ENCODE measurements around the gene TMEM245.
"Not testable (repeated sequence)": the region's sequence is repeated elsewhere in the genome, so short reads cannot be mapped to it uniquely, and the experiment has no call there.

Gene TMEM245

GRCh38 chr9:109062543-109062942 is 57.2 kb downstream of the TMEM245 start:
- no peak for DNase-seq (ENCODE audit: low read depth)

- no peak for DNase-seq (ENCODE audit: low read depth)
Observed at GRCh38 chr9:109060191-109060590, 59.6 kb downstream of the TMEM245 start.

- not testable (repeated sequence) for DNase-seq (ENCODE audit: low read depth)
Observed at GRCh38 chr9:109053121-109053520, 66.6 kb downstream of the TMEM245 start.

GRCh38 chr9:109052416-109052815 is 67.3 kb downstream of the TMEM245 start:
- DNase-seq (ENCODE audit: low read depth): peak; percentile 28

- no peak for DNase-seq (ENCODE audit: low read depth)
Observed at GRCh38 chr9:109051733-109052132, 68.0 kb downstream of the TMEM245 start.

- no peak for DNase-seq (ENCODE audit: low read depth)
Observed at GRCh38 chr9:109050444-109050843, 69.3 kb downstream of the TMEM245 start.

GRCh38 chr9:109048822-109049221 is 70.9 kb downstream of the TMEM245 start:
- no peak for DNase-seq (ENCODE audit: low read depth)

- no peak for DNase-seq (ENCODE audit: low read depth)
Observed at GRCh38 chr9:109047259-109047658, 72.5 kb downstream of the TMEM245 start.

GRCh38 chr9:109046346-109046745 is 73.4 kb downstream of the TMEM245 start:
- DNase-seq (ENCODE audit: low read depth): no peak

- DNase-seq (ENCODE audit: low read depth): no peak
Observed at GRCh38 chr9:109043578-109043977, 76.2 kb downstream of the TMEM245 start.

- DNase-seq (ENCODE audit: low read depth): no peak
Observed at GRCh38 chr9:109040571-109040970, 79.2 kb downstream of the TMEM245 start.

GRCh38 chr9:109039539-109039938 is 80.2 kb downstream of the TMEM245 start:
- no peak for DNase-seq (ENCODE audit: low read depth)

GRCh38 chr9:109037946-109038715 is 81.6 kb downstream of the TMEM245 start:
- DNase-seq (ENCODE audit: low read depth): no peak

- DNase-seq (ENCODE audit: low read depth): no peak
Observed at GRCh38 chr9:109036744-109037680, 82.7 kb downstream of the TMEM245 start.

- peak; percentile 49 for DNase-seq (ENCODE audit: low read depth)
Observed at GRCh38 chr9:109035684-109036423, 83.9 kb downstream of the TMEM245 start.

GRCh38 chr9:109033941-109034700 is 85.6 kb downstream of the TMEM245 start:
- no peak for DNase-seq (ENCODE audit: low read depth)

GRCh38 chr9:109031241-109031640 is 88.5 kb downstream of the TMEM245 start:
- DNase-seq (ENCODE audit: low read depth): no peak

GRCh38 chr9:109030426-109030825 is 89.3 kb downstream of the TMEM245 start:
- no peak for DNase-seq (ENCODE audit: low read depth)

- no peak for DNase-seq (ENCODE audit: low read depth)
Observed at GRCh38 chr9:109028457-109028856, 91.3 kb downstream of the TMEM245 start.

- DNase-seq (ENCODE audit: low read depth): peak; percentile 26
Observed at GRCh38 chr9:109027176-109027575, 92.6 kb downstream of the TMEM245 start.

- no peak for DNase-seq (ENCODE audit: low read depth)
Observed at GRCh38 chr9:109026306-109026705, 93.4 kb downstream of the TMEM245 start.

- DNase-seq (ENCODE audit: low read depth): no peak
Observed at GRCh38 chr9:109022873-109023272, 96.9 kb downstream of the TMEM245 start.
